ENCODE data around the gene DAGLA. TPM values are rescaled to one million over a fixed set of nuclear protein-coding genes. Genes with fewer than 3 reads are reported as not detected.

DAGLA gene
- total RNA-seq, 4 donors from 2014 or later: 11.9 to 31.4 (median 17.0) TPM

DNA sequence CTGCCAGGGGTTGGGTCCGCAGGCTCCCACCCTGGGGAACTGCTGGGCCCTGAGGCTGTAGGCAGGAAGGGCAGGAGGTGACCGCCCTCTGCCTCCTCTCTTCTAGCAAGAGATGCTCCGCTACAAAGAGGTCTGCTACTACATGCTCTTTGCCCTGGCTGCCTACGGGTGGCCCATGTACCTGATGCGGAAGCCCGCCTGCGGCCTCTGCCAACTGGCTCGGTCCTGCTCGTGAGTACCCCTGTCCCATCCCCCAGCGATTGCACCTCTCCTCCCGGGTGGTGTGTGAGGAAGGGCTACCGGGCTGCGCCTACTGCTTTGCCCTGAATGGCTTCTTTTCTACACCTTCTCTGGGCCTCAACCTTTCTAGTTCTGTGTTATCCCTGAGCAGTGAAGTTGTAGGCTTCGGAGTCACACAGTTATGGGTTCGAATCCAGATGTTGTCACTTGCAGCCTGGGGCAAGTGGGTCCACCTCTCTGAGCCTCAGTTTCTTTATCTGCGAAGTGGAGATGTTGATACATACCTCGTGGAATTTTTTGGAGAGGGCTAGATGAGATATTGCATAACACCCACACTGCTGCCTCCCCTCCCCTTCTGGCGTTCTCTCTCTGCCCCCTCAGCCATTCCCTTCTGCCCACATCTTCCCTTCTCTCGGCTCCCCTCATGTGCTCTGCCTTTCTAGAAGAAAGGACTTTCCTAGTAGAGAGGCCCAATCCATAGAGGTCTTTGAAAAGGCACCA, 51.2 kb downstream of the DAGLA start:
- intact Hi-C loops (cut with DNase I; ENCODE audit: low total_unique reads): no loop called here
- in situ Hi-C loops (cut with MboI; ENCODE audit: low pct_ligation_motif_present in 1 of 4, low pct_unique_long_range_greater_than_20kb in 1 of 4, low sequenced_read_pairs in 3 of 4): loop anchor here in 1 of 4 donors (10.0 kb wide), 1 partner anchor 57 kb away; no protein-coding TSS in a partner anchor
- no peak overlapping the region for H3K4me3 ChIP-seq
- no peaks in the 10 kb centered on the region for H3K9me3 ChIP-seq
- peaks cover 0 to 4% (median 0%) of the 10 kb centered on the region in 4 donors for H3K36me3 ChIP-seq
- 56 to 88% methylated on average over 4 to 19 of the region's 19 CpGs for WGBS, 2 donors (ENCODE audit: low coverage in 1 of 2)
- no peaks in the 10 kb centered on the region for H3K4me1 ChIP-seq
- TF ChIP-seq, protein P1, sequence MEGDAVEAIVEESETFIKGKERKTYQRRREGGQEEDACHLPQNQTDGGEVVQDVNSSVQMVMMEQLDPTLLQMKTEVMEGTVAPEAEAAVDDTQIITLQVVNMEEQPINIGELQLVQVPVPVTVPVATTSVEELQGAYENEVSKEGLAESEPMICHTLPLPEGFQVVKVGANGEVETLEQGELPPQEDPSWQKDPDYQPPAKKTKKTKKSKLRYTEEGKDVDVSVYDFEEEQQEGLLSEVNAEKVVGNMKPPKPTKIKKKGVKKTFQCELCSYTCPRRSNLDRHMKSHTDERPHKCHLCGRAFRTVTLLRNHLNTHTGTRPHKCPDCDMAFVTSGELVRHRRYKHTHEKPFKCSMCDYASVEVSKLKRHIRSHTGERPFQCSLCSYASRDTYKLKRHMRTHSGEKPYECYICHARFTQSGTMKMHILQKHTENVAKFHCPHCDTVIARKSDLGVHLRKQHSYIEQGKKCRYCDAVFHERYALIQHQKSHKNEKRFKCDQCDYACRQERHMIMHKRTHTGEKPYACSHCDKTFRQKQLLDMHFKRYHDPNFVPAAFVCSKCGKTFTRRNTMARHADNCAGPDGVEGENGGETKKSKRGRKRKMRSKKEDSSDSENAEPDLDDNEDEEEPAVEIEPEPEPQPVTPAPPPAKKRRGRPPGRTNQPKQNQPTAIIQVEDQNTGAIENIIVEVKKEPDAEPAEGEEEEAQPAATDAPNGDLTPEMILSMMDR (IDR thresholded peaks at IDR 0.05): no peak
- TF ChIP-seq EP300 (IDR thresholded peaks at IDR 0.05; ENCODE audit: low read depth) (no peak), POLR2AphosphoS5 (IDR thresholded peaks at IDR 0.05) (no peak), POLR2A (IDR thresholded peaks at IDR 0.05) (no peak)
- H3K27ac ChIP-seq: no peak overlapping the region
- no peak for DNase-seq
- H3K27me3 ChIP-seq: no peaks in the 10 kb centered on the region

GRCh38 chr11:61731952-61732675, 51.9 kb downstream of the DAGLA start:
- 74% methylated on average over 6 of the region's 8 CpGs; no CpG with 5 or more reads in 1 of the 2 donors for WGBS, 2 donors (ENCODE audit: low coverage in 1 of 2)
- Histone ChIP-seq H3K4me3 (no peak overlapping the region), H3K4me1 (no peaks in the 10 kb centered on the region), H3K36me3 (peaks cover 0 to 4% (median 0%) of the 10 kb centered on the region in 4 donors), H3K27me3 (no peaks in the 10 kb centered on the region), H3K27ac (peak overlapping the region in 2 of 4 donors; percentile 2 to 14), H3K9me3 (no peaks in the 10 kb centered on the region)
- intact Hi-C loops (cut with DNase I; ENCODE audit: low total_unique reads): loop anchor here (2.0 kb wide), 1 partner anchor 51 kb away; the partner anchor contains the start of gene DAGLA
- in situ Hi-C loops (cut with MboI; ENCODE audit: low pct_ligation_motif_present in 1 of 4, low pct_unique_long_range_greater_than_20kb in 1 of 4, low sequenced_read_pairs in 3 of 4): loop anchor here in 1 of 4 donors (10.0 kb wide), 1 partner anchor 57 kb away; no protein-coding TSS in a partner anchor
- TF ChIP-seq, protein P1 (IDR thresholded peaks at IDR 0.05): no peak
- TF ChIP-seq POLR2AphosphoS5 (IDR thresholded peaks at IDR 0.05) (no peak), POLR2A (IDR thresholded peaks at IDR 0.05) (no peak), EP300 (IDR thresholded peaks at IDR 0.05; ENCODE audit: low read depth) (no peak)
- no peak for DNase-seq

- no peak overlapping the region for H3K4me3 ChIP-seq
- DNase-seq: no peak
- peaks cover 0 to 4% (median 0%) of the 10 kb centered on the region in 4 donors for H3K36me3 ChIP-seq
- WGBS, 2 donors (ENCODE audit: low coverage in 1 of 2): 73% methylated on average over 6 of the region's 6 CpGs; no CpG with 5 or more reads in 1 of the 2 donors
- TF ChIP-seq POLR2A (IDR thresholded peaks at IDR 0.05) (no peak), POLR2AphosphoS5 (IDR thresholded peaks at IDR 0.05) (no peak), EP300 (IDR thresholded peaks at IDR 0.05; ENCODE audit: low read depth) (no peak)
- TF ChIP-seq, protein P1 (IDR thresholded peaks at IDR 0.05): no peak
- intact Hi-C loops (cut with DNase I; ENCODE audit: low total_unique reads): loop anchor here (2.0 kb wide), 1 partner anchor 52 kb away; the partner anchor contains the start of gene DAGLA
- H3K27ac ChIP-seq: peak overlapping the region in 2 of 4 donors; percentile 2 to 14
- no peaks in the 10 kb centered on the region for H3K4me1 ChIP-seq
- H3K27me3 ChIP-seq: no peaks in the 10 kb centered on the region
- in situ Hi-C loops (cut with MboI; ENCODE audit: low pct_ligation_motif_present in 1 of 4, low pct_unique_long_range_greater_than_20kb in 1 of 4, low sequenced_read_pairs in 3 of 4): loop anchor here in 1 of 4 donors (10.0 kb wide), 1 partner anchor 58 kb away; no protein-coding TSS in a partner anchor
- no peaks in the 10 kb centered on the region for H3K9me3 ChIP-seq
These were observed 52.5 kb downstream of the DAGLA start for GRCh38 chr11:61732705-61733104.
